H9 (cell line): ENCODE data around the gene KCNJ10. TPM values are rescaled to one million over a fixed set of nuclear protein-coding genes. Genes with fewer than 3 reads are reported as not detected.

Source experiments
- DNase-seq: peaks from one replicate; pipeline ENCODE4 v3.0.0-alpha.2; 2017
- H2AFZ ChIP-seq: one replicate; pipeline ENCODE4 v1.6.1; 2013; ENCODE audit warnings: mild to moderate bottlenecking, low read length, control low read depth, moderate library complexity
- H2AK5ac ChIP-seq: 2 replicates; pipeline ENCODE4 v1.6.1; 2013; ENCODE audit warnings: low read length, control low read depth, mixed read lengths; ENCODE audit not compliant: insufficient read length
- H2BK120ac ChIP-seq: one replicate; pipeline ENCODE4 v1.6.1; 2013; ENCODE audit warnings: low read depth, mild to moderate bottlenecking, low read length, control low read depth, inconsistent platforms; ENCODE audit not compliant: poor library complexity, severe bottlenecking
- H2BK12ac ChIP-seq: 2 replicates; pipeline ENCODE4 v1.6.1; 2013; ENCODE audit warnings: low read length, control low read depth, mixed read lengths, low read depth; ENCODE audit not compliant: insufficient read length
- H2BK15ac ChIP-seq: 2 replicates; pipeline ENCODE4 v1.6.1; 2013; ENCODE audit warnings: low read depth, low read length, control low read depth
- H2BK20ac ChIP-seq: one replicate; pipeline ENCODE4 v1.6.1; 2013; ENCODE audit warnings: low read depth, mild to moderate bottlenecking, low read length, control low read depth, inconsistent platforms; ENCODE audit not compliant: poor library complexity, severe bottlenecking
- H2BK5ac ChIP-seq: 2 replicates; pipeline ENCODE4 v1.6.1; 2013; ENCODE audit warnings: low read length, control low read depth, mixed read lengths; ENCODE audit not compliant: insufficient read length
- H3K14ac ChIP-seq: 2 replicates; pipeline ENCODE4 v1.6.1; 2013; ENCODE audit warnings: low read length, control low read depth; ENCODE audit not compliant: insufficient read depth
- H3K18ac ChIP-seq: 2 replicates; pipeline ENCODE4 v1.6.1; 2013; ENCODE audit warnings: low read depth, mild to moderate bottlenecking, mixed read lengths, low read length, control low read depth; ENCODE audit not compliant: insufficient read length
- H3K23ac ChIP-seq: 2 replicates; pipeline ENCODE4 v1.6.1; 2013; ENCODE audit warnings: low read length, control low read depth, mixed read lengths, low read depth; ENCODE audit not compliant: insufficient read length
- H3K23me2 ChIP-seq: 2 replicates; pipeline ENCODE4 v1.6.1; 2013; ENCODE audit warnings: low read depth, mild to moderate bottlenecking, mixed read lengths, low read length, control low read depth; ENCODE audit not compliant: insufficient read length, poor library complexity, severe bottlenecking
- H3K27ac ChIP-seq: 2 replicates; pipeline ENCODE4 v1.5.1; 2013; ENCODE audit warnings: low read length, control low read depth, mixed read lengths, low read depth; ENCODE audit not compliant: insufficient read length
- H3K27me3 ChIP-seq: 2 replicates; pipeline ENCODE4 v1.6.1; 2013; ENCODE audit warnings: low read length, control low read depth, inconsistent platforms; ENCODE audit not compliant: insufficient read depth
- H3K4ac ChIP-seq: 2 replicates; pipeline ENCODE4 v1.6.1; 2013; ENCODE audit warnings: low read depth, mild to moderate bottlenecking, control low read depth, inconsistent platforms, low read length, moderate library complexity
- H3K4me1 ChIP-seq: 2 replicates; pipeline ENCODE4 v1.6.1; 2013; ENCODE audit warnings: low read length, control low read depth, inconsistent platforms; ENCODE audit not compliant: insufficient read depth
- H3K4me2 ChIP-seq: 2 replicates; pipeline ENCODE4 v1.6.1; 2013; ENCODE audit warnings: low read length, control low read depth, mixed read lengths; ENCODE audit not compliant: insufficient read length, insufficient read depth
- H3K56ac ChIP-seq: 2 replicates; pipeline ENCODE4 v1.6.1; 2013; ENCODE audit warnings: low read depth, mild to moderate bottlenecking, mixed read lengths, low read length, control low read depth; ENCODE audit not compliant: insufficient read length
- H3K79me1 ChIP-seq: 2 replicates; pipeline ENCODE4 v1.6.1; 2013; ENCODE audit warnings: low read depth, mild to moderate bottlenecking, moderate library complexity, low read length, control low read depth, inconsistent platforms; ENCODE audit not compliant: insufficient read depth, poor library complexity, severe bottlenecking
- H3K79me2 ChIP-seq: 2 replicates; pipeline ENCODE4 v1.6.1; 2013; ENCODE audit warnings: low read length, control low read depth, inconsistent platforms; ENCODE audit not compliant: insufficient read depth
- H3K9ac ChIP-seq: 2 replicates; pipeline ENCODE4 v1.6.1; 2013; ENCODE audit warnings: low read length, control low read depth, mixed read lengths; ENCODE audit not compliant: insufficient read length; ENCODE audit errors: extremely low read depth
- H3K9me3 ChIP-seq: one replicate; pipeline ENCODE4 v1.6.1; 2013; ENCODE audit warnings: low read depth, low read length, inconsistent platforms; ENCODE audit not compliant: control insufficient read depth
- H3T11ph ChIP-seq: one replicate; pipeline ENCODE4 v1.6.1; 2013; ENCODE audit warnings: mild to moderate bottlenecking, low read length, control low read depth, inconsistent platforms
- H4K20me1 ChIP-seq: one replicate; pipeline ENCODE4 v1.6.1; 2013; ENCODE audit not compliant: control insufficient read depth, insufficient read length, insufficient read depth
- H4K5ac ChIP-seq: 2 replicates; pipeline ENCODE4 v1.6.1; 2013; ENCODE audit warnings: low read depth, mild to moderate bottlenecking, mixed read lengths, low read length, control low read depth; ENCODE audit not compliant: insufficient read length
- H4K8ac ChIP-seq: replicated peaks from 2 replicates; pipeline ENCODE4 v1.6.1; 2013; ENCODE audit warnings: low read length, control low read depth, mixed read lengths, low read depth; ENCODE audit not compliant: insufficient read length
- H4K91ac ChIP-seq: 2 replicates; pipeline ENCODE4 v1.6.1; 2013; ENCODE audit warnings: low read depth, mild to moderate bottlenecking, moderate library complexity, mixed read lengths, low read length, control low read depth; ENCODE audit not compliant: insufficient read length
- H3K27ac Mint-ChIP-seq, 3 experiments: 2 replicates in 2 of 3; 3 replicates in 1 of 3; pipeline ENCODE4 v1.8.0; 2020 to 2021; ENCODE audit warnings: mixed read lengths in 3 of 3, mild to moderate bottlenecking in 1 of 3, moderate library complexity in 1 of 3
- H3K27me3 Mint-ChIP-seq: 2 replicates; pipeline ENCODE4 v1.8.0; 2021; ENCODE audit warnings: low read depth, mild to moderate bottlenecking, moderate library complexity, mixed read lengths
- H3K36me3 Mint-ChIP-seq, 3 experiments: 2 replicates in 2 of 3; 3 replicates in 1 of 3; pipeline ENCODE4 v1.8.0; 2020 to 2021; ENCODE audit warnings: low read depth in 3 of 3, mixed read lengths in 3 of 3; ENCODE audit not compliant: insufficient read depth in 1 of 3
- H3K4me1 Mint-ChIP-seq, 2 experiments: 2 replicates each; pipeline ENCODE4 v1.8.0; 2020; ENCODE audit warnings: mixed read lengths in 2 of 2
- H3K4me3 Mint-ChIP-seq, 2 experiments: 2 replicates in 1 of 2; 3 replicates in 1 of 2; pipeline ENCODE4 v1.8.0; 2020 to 2021; ENCODE audit warnings: mild to moderate bottlenecking in 2 of 2, mixed read lengths in 2 of 2, moderate library complexity in 1 of 2
- H3K9me3 Mint-ChIP-seq, 2 experiments: 2 replicates in 1 of 2; 3 replicates in 1 of 2; pipeline ENCODE4 v1.8.0; 2020; ENCODE audit warnings: mild to moderate bottlenecking in 2 of 2, mixed read lengths in 2 of 2, moderate library complexity in 1 of 2
- CTCF ChIP-seq: fragments of 200-600 bp; sonication (generic); conservative IDR thresholded peaks from 3 replicates; pipeline ENCODE4 v1.8.0; 2021; ENCODE audit warnings: antibody characterized with exemption, mild to moderate bottlenecking
- WGBS: extraction: QIAGEN DNeasy Blood & Tissue Kit; methylation state at CpG from one replicate; pipeline ENCODE4 v1.1.7; 2013; ENCODE audit warnings: missing lambda C conversion rate, low lambda C conversion rate, mixed read lengths; ENCODE audit not compliant: insufficient read length; ENCODE audit errors: extremely low coverage; 5-methylcytosine and 5-hydroxymethylcytosine counted together
- total RNA-seq: library from RNA; stranded (reverse); gene quantifications from 2 replicates; pipeline ENCODE4 v1.2.1, GENCODE V29; 2021

The KCNJ10 gene
- total RNA-seq, 1 experiment from 2014 or later: 0.44 TPM

- Mint-ChIP-seq H3K27me3 (peaks cover 15% of the 10 kb centered on the region), H3K36me3 (no peaks in the 10 kb centered on the region), H3K9me3 (no peaks in the 10 kb centered on the region), H3K4me1 (no peaks in the 10 kb centered on the region), H3K4me3 (no peak overlapping the region), H3K27ac (no peak overlapping the region; a peak in 1 of 7 replicates)
- Histone ChIP-seq H3K23me2 (no peaks in the 10 kb centered on the region), H2BK120ac (no peak overlapping the region), H2BK15ac (no peak overlapping the region), H2AK5ac (no peak overlapping the region), H3K9me3 (no peaks in the 10 kb centered on the region), H2AFZ (no peak overlapping the region), H3K27me3 (no peaks in the 10 kb centered on the region; the same call in 1 of the 2 replicates), H4K8ac (no peak overlapping the region), H3K23ac (no peak overlapping the region), H3K79me1 (no peaks in the 10 kb centered on the region), H3T11ph (no peak overlapping the region), H3K18ac (no peak overlapping the region), H2BK5ac (no peak overlapping the region), H3K14ac (no peak overlapping the region), H4K91ac (no peak overlapping the region), H3K4me2 (no peak overlapping the region), H3K79me2 (no peaks in the 10 kb centered on the region), H3K4me1 (no peaks in the 10 kb centered on the region), H3K56ac (no peak overlapping the region), H2BK12ac (no peak overlapping the region), H3K9ac (no peak overlapping the region), H4K20me1 (no peaks in the 10 kb centered on the region), H3K4ac (no peak overlapping the region), H3K27ac (no peak overlapping the region), H2BK20ac (no peak overlapping the region), H4K5ac (no peak overlapping the region)
- no peak for TF ChIP-seq CTCF
- no CpG with 5 or more reads among the region's 1 CpG for WGBS
- DNase-seq: no peak
These were observed 29.5 kb downstream of the KCNJ10 start for GRCh38 chr1:160040476-160040875.
